K562 (cell line): ENCODE results near the gene AQP6. TPM values are rescaled to one million over a fixed set of nuclear protein-coding genes. Genes with fewer than 3 reads are reported as not detected.

Source experiments
- ATAC-seq: fragments of 200-7000 bp; cut with Tn5 transposase; 3 replicates; pipeline ENCODE4 v1.9.1; 2020; ENCODE audit warnings: moderate library complexity
- BruUV-seq: library from RNA; stranded (reverse); fragments of 400-500 nt; replicated peaks from 2 replicates; lab custom pipeline; 2021; lab: Mats Ljungman, UMichigan
- CTCF ChIA-PET: fragments of 300-600 bp; formaldehyde crosslinking; extraction: SDS; loops from one replicate; lab custom pipeline; 2021; ENCODE audit warnings: low intra/inter-chr PET ratio; lab: Yijun Ruan, JAX
- POLR2A ChIA-PET: fragments of 300-600, 350-650 bp; sonication (Branson Sonifier 250); formaldehyde crosslinking; extraction: SDS; loops from one replicate; lab custom pipeline; 2021; ENCODE audit warnings: antibody characterized with exemption, inconsistent platforms; lab: Yijun Ruan, JAX
- DNase-seq, 4 experiments: peaks; one replicate each; pipeline versions ENCODE4 v3.0.0 to v3.0.0-alpha.2; 2011 to 2018; ENCODE audit warnings: low spot score in 3 of 4, mixed read lengths in 3 of 4; ENCODE audit errors: extremely low read depth in 1 of 4
- FAIRE-seq: peaks from 2 replicates; lab custom pipeline; 2011; peaks lifted over from hg19 to GRCh38; lab: Jason Lieb, UNC
- H2AFZ ChIP-seq: 2 replicates; pipeline ENCODE4 v1.6.0; 2011; ENCODE audit warnings: low read depth, low read length, control low read depth, inconsistent platforms
- H3K27ac ChIP-seq: fragments of 200-600 bp; 3 replicates; pipeline ENCODE4 v1.8.0; 2011; ENCODE audit warnings: low read depth, mild to moderate bottlenecking, control low read depth, inconsistent platforms, low read length, moderate library complexity, mixed read lengths; ENCODE audit errors: extremely low read depth
- H3K27me3 ChIP-seq, 2 experiments: fragments of 300-600 bp in 1 of 2; 2 replicates in 1 of 2; 3 replicates in 1 of 2; pipeline versions ENCODE4 v1.6.0 to v1.8.0; 2011; ENCODE audit warnings: inconsistent platforms in 2 of 2, low read length in 2 of 2, mild to moderate bottlenecking in 1 of 2, mixed read lengths in 1 of 2, moderate library complexity in 1 of 2; ENCODE audit not compliant: control insufficient read depth in 2 of 2, insufficient read depth in 2 of 2
- H3K36me3 ChIP-seq: fragments of 300-600 bp; 3 replicates; pipeline ENCODE4 v1.8.0; 2011; ENCODE audit warnings: mild to moderate bottlenecking, low read length, inconsistent platforms; ENCODE audit not compliant: control insufficient read depth, insufficient read depth
- H3K4me1 ChIP-seq, 2 experiments: fragments of 200-600 bp in 1 of 2; replicated peaks in 1 of 2; 2 replicates in 1 of 2; 3 replicates in 1 of 2; pipeline versions ENCODE4 v1.5.1 to v1.8.0; 2011; ENCODE audit warnings: inconsistent platforms in 2 of 2, low read length in 2 of 2, mild to moderate bottlenecking in 1 of 2, mixed read lengths in 1 of 2, moderate library complexity in 1 of 2; ENCODE audit not compliant: control insufficient read depth in 2 of 2, insufficient read depth in 2 of 2
- H3K4me2 ChIP-seq: 2 replicates; pipeline ENCODE4 v1.6.1; 2011; ENCODE audit warnings: low read length, control low read depth, inconsistent platforms, mixed read lengths; ENCODE audit not compliant: insufficient read depth
- H3K4me3 ChIP-seq: fragments of 200-600 bp; sonication (generic), shearing (Covaris generic); 2 replicates; pipeline ENCODE4 v1.5.1; 2016; ENCODE audit warnings: control low read depth, inconsistent platforms
- H3K79me2 ChIP-seq: fragments of 200-600 bp; 3 replicates; pipeline ENCODE4 v1.8.0; 2011; ENCODE audit warnings: low read length, inconsistent platforms; ENCODE audit not compliant: control insufficient read depth, insufficient read depth
- H3K9ac ChIP-seq, 2 experiments: 2 replicates each; pipeline versions ENCODE4 v1.6.0 to v1.6.1; 2011; ENCODE audit warnings: low read depth in 2 of 2, low read length in 2 of 2, control low read depth in 1 of 2, inconsistent platforms in 1 of 2, mild to moderate bottlenecking in 1 of 2, mixed read lengths in 1 of 2; ENCODE audit not compliant: insufficient read depth in 1 of 2
- H3K9me1 ChIP-seq: one replicate; pipeline ENCODE4 v1.6.0; 2011; ENCODE audit warnings: inconsistent platforms, mild to moderate bottlenecking, low read length, moderate library complexity; ENCODE audit not compliant: control insufficient read depth, insufficient read depth
- H3K9me3 ChIP-seq: replicated peaks from 2 replicates; pipeline ENCODE4 v1.5.1; 2011; ENCODE audit warnings: low read depth, low read length, inconsistent platforms; ENCODE audit not compliant: control insufficient read depth, insufficient read depth
- H4K20me1 ChIP-seq: replicated peaks from 2 replicates; pipeline ENCODE4 v1.6.1; 2011; ENCODE audit warnings: low read length, inconsistent platforms, mixed read lengths; ENCODE audit not compliant: control insufficient read depth, insufficient read depth
- DEAF1 ChIP-seq: fragments of 450-650 bp; formaldehyde crosslinking; IDR thresholded peaks from 2 replicates; pipeline ENCODE4 v1.4.0; 2020; ENCODE audit warnings: mild to moderate bottlenecking, moderate library complexity
- KHSRP ChIP-seq: fragments of 450-650 bp; IDR thresholded peaks from 2 replicates; pipeline ENCODE4 v1.6.1; 2017
- KLF10 ChIP-seq: fragments of 250-450 bp; sonication (Bioruptor Pico); IDR thresholded peaks from 2 replicates; pipeline ENCODE4 v1.6.1; 2021; ENCODE audit warnings: matching md5 sums
- MYBL2 ChIP-seq, 2 experiments: fragments of 450-650 bp in 1 of 2; sonication (generic) in 1 of 2; formaldehyde crosslinking in 1 of 2; IDR thresholded peaks; 2 replicates each; pipeline versions ENCODE4 v1.6.1 to v1.8.1; 2017 to 2022; ENCODE audit warnings: borderline replicate concordance in 1 of 2, inconsistent platforms in 1 of 2, low read depth in 1 of 2, mild to moderate bottlenecking in 1 of 2, missing genetic modification reagents in 1 of 2, moderate library complexity in 1 of 2
- RBFOX2 ChIP-seq: fragments of 200-400 bp; formaldehyde crosslinking; IDR thresholded peaks from 2 replicates; pipeline ENCODE4 v1.6.1; 2017; ENCODE audit warnings: low read depth, mild to moderate bottlenecking, low read length, moderate library complexity
- RERE ChIP-seq: sonication (generic); formaldehyde crosslinking; IDR thresholded peaks from 2 replicates; pipeline ENCODE4 v1.8.0; 2023; ENCODE audit warnings: missing genetic modification reagents, mild to moderate bottlenecking, borderline replicate concordance
- TAF1 ChIP-seq: IDR thresholded peaks from 2 replicates; pipeline ENCODE4 v1.6.1; 2011; ENCODE audit warnings: mild to moderate bottlenecking, low read length, moderate library complexity; ENCODE audit not compliant: insufficient read depth, control insufficient read depth, severe bottlenecking; ENCODE audit errors: extremely low read depth
- THAP12 ChIP-seq: fragments of 250-450 bp; sonication (Bioruptor Pico); IDR thresholded peaks from 2 replicates; pipeline ENCODE4 v1.9.0; 2021; ENCODE audit warnings: mild to moderate bottlenecking, inconsistent platforms
- WGBS: fragments of 100-300 bp; shearing (Covaris generic); methylation state at CpG from one replicate; pipeline ENCODE4 v1.1.6; 2016; ENCODE audit warnings: low coverage, mixed read lengths; ENCODE audit not compliant: insufficient coverage; ENCODE audit errors: missing lambda C conversion rate; 5-methylcytosine and 5-hydroxymethylcytosine counted together
- in situ Hi-C: fragments of 300-500 bp; cut with MboI; formaldehyde crosslinking; loops from 4 replicates; pipeline ENCODE4 v1.15.0; 2018; ENCODE audit warnings: inconsistent platforms, mixed read lengths
- intact Hi-C: fragments of 100-400 bp; cut with micrococcal nuclease; formaldehyde crosslinking; loops from 2 replicates; pipeline ENCODE4 v1.14.2; 2022
- polyA plus RNA-seq, 8 experiments: library from polyadenylated mRNA; depleted of rRNA in 4 of 8; stranded (reverse) in 5 of 8; unstranded in 3 of 8; fragments of >200 nt; fragmentation: Nextera tagmentation in 2 of 8; fragmentation: Illumina TruSeq in 1 of 8; extraction: Ambion mirVana in 2 of 8; extraction: Trizol in 1 of 8; gene quantifications; 2 replicates each; pipeline versions ENCODE4 v1.2.1 to v1.2.3, GENCODE V29; 2011 to 2014; ENCODE audit warnings: inconsistent platforms in 1 of 8, missing spikeins in 1 of 8
- total RNA-seq, 7 experiments: library from RNA; depleted of rRNA in 6 of 7; stranded (reverse); fragments of >200 nt in 6 of 7; fragmentation: Illumina TruSeq in 2 of 7; extraction: Trizol in 2 of 7; gene quantifications; 2 replicates each; pipeline versions ENCODE4 v1.2.1 to v1.2.3, GENCODE V29; 2011 to 2021; ENCODE audit warnings: low replicate concordance in 1 of 7

The AQP6 gene
- total and polyA plus RNA-seq, 9 of the 15 experiments (the other 6 are each of a cell fraction or from before 2014, with no cell fraction given) = 0.05 to 0.12 TPM; not detected in 7

- BruUV-seq = no TSS peak
- no peak for DNase-seq
- intact Hi-C loops (no loop called here), in situ Hi-C loops (no loop called here)
- TF ChIP-seq MYBL2 (IDR thresholded peaks at IDR 0.05; ENCODE audit: low read depth) (no peak), MYBL2 (CRISPR knock-in tag; IDR thresholded peaks at IDR 0.05; ENCODE audit: borderline replicate concordance) (no peak), KHSRP (no peak), TAF1 (no peak), THAP12 (CRISPR knock-in tag) (no peak), KLF10 (no peak), RBFOX2 (no peak), DEAF1 (CRISPR knock-in tag) (no peak), RERE (CRISPR knock-in tag) (no peak)
- ChIA-PET CTCF (no interaction called here), POLR2A (interaction anchor here (0.7 to 1.4 kb wide), 3 partner anchors 11 to 29 kb away, joined by 3 to 7 read pairs (median 4); no protein-coding TSS in a partner anchor)
- no peak for ATAC-seq
- H3K9me3 ChIP-seq = no peaks in the 10 kb centered on the region
- H2AFZ ChIP-seq = no peak overlapping the region
- H3K9me1 ChIP-seq = no peaks in the 10 kb centered on the region
- peaks cover 16% of the 10 kb centered on the region; the same call in 2 of the 3 replicates for H3K79me2 ChIP-seq
- peaks cover 86% of the 10 kb centered on the region for H3K36me3 ChIP-seq
- no peak overlapping the region for H3K27ac ChIP-seq
- H3K4me1 ChIP-seq = no peaks in the 10 kb centered on the region
- H4K20me1 ChIP-seq = 0 out of 2 replicates have a peak, but pooled peaks cover 3% of the 10 kb centered on the region
- WGBS = 96% methylated on average over 2 of the region's 2 CpGs
- H3K4me2 ChIP-seq = no peak overlapping the region
- H3K9ac ChIP-seq = no peak overlapping the region
- no peaks in the 10 kb centered on the region for H3K27me3 ChIP-seq
- no peak for FAIRE-seq
- H3K4me3 ChIP-seq = no peak overlapping the region
Measured at GRCh38 chr12:50003595-50003994, 30.8 kb downstream of the AQP6 start.
